Endothelial cell of umbilical vein (primary cell): ENCODE data around the gene LCT. TPM values are rescaled to one million over a fixed set of nuclear protein-coding genes. Genes with fewer than 3 reads are reported as not detected.

Source experiments
- BruUV-seq: library from RNA; stranded (reverse); fragments of 400-500 nt; replicated peaks from 2 replicates; lab custom pipeline; 2021; lab: Mats Ljungman, UMichigan
- CTCF ChIA-PET: fragments of 300-600, 350-600 bp; sonication (Branson Sonifier 250); formaldehyde crosslinking; loops from one replicate; lab custom pipeline; 2021; ENCODE audit warnings: antibody characterized with exemption, inconsistent platforms; lab: Charles Lee
- POLR2A ChIA-PET: fragments of 300-600, 350-600 bp; sonication (Branson Sonifier 250); formaldehyde crosslinking; loops from one replicate; lab custom pipeline; 2021; ENCODE audit warnings: antibody characterized with exemption, inconsistent platforms; lab: Charles Lee
- DNase-seq: peaks from one replicate; pipeline ENCODE4 v3.0.0-alpha.2; 2011; ENCODE audit warnings: low read depth, low spot score
- FAIRE-seq: peaks from 2 replicates; lab custom pipeline; 2011; peaks lifted over from hg19 to GRCh38; lab: Jason Lieb, UNC
- H2AFZ ChIP-seq: 2 replicates; pipeline ENCODE4 v1.6.0; 2012; ENCODE audit warnings: low read depth, low read length, control low read depth, inconsistent platforms
- H3K27ac ChIP-seq: 2 replicates; pipeline ENCODE4 v1.5.1; 2011; ENCODE audit warnings: low read depth, mild to moderate bottlenecking, control low read depth, low read length, moderate library complexity; ENCODE audit not compliant: insufficient read depth
- H3K27me3 ChIP-seq, 2 experiments: 2 replicates each; pipeline versions ENCODE4 v1.6.0 to v1.6.1; 2011; ENCODE audit warnings: low read length in 2 of 2, mixed read lengths in 1 of 2; ENCODE audit not compliant: control insufficient read depth in 2 of 2, insufficient read depth in 2 of 2
- H3K36me3 ChIP-seq, 2 experiments: 2 replicates in 1 of 2; 3 replicates in 1 of 2; pipeline ENCODE4 v1.5.1; 2011; ENCODE audit warnings: low read length in 2 of 2, mild to moderate bottlenecking in 1 of 2, moderate library complexity in 1 of 2; ENCODE audit not compliant: control insufficient read depth in 2 of 2, insufficient read depth in 2 of 2; ENCODE audit errors: extremely low read depth in 1 of 2
- H3K4me1 ChIP-seq: 3 replicates; pipeline ENCODE4 v1.5.1; 2011; ENCODE audit warnings: mild to moderate bottlenecking, low read length; ENCODE audit not compliant: control insufficient read depth, insufficient read depth; ENCODE audit errors: extremely low read depth
- H3K4me2 ChIP-seq: 2 replicates; pipeline ENCODE4 v1.6.1; 2011; ENCODE audit warnings: low read length, control low read depth, mixed read lengths; ENCODE audit not compliant: insufficient read depth
- H3K4me3 ChIP-seq, 3 experiments: fragments of 200-600 bp in 1 of 3; sonication (generic), shearing (Covaris generic) in 1 of 3; replicated peaks in 1 of 3; 2 replicates each; pipeline ENCODE4 v1.5.1; 2011 to 2016; ENCODE audit warnings: control low read depth in 3 of 3, low read length in 3 of 3, mild to moderate bottlenecking in 2 of 3, inconsistent platforms in 1 of 3, low read depth in 1 of 3, moderate library complexity in 1 of 3; ENCODE audit not compliant: insufficient read depth in 1 of 3
- H3K79me2 ChIP-seq: 2 replicates; pipeline ENCODE4 v1.6.0; 2012; ENCODE audit warnings: low read length, inconsistent platforms; ENCODE audit not compliant: control insufficient read depth, insufficient read depth
- H3K9ac ChIP-seq: replicated peaks from 2 replicates; pipeline ENCODE3; 2011; ENCODE audit warnings: low read length, control low read depth; ENCODE audit not compliant: insufficient read depth; ENCODE audit errors: extremely low read depth
- H3K9me1 ChIP-seq: replicated peaks from 3 replicates; pipeline ENCODE4 v1.6.0; 2011; ENCODE audit warnings: mild to moderate bottlenecking, low read length; ENCODE audit not compliant: control insufficient read depth, insufficient read depth; ENCODE audit errors: extremely low read depth
- H3K9me3 ChIP-seq: replicated peaks from 2 replicates; pipeline ENCODE4 v1.5.1; 2012; ENCODE audit warnings: low read length, inconsistent platforms; ENCODE audit not compliant: control insufficient read depth, insufficient read depth
- H4K20me1 ChIP-seq: replicated peaks from 2 replicates; pipeline ENCODE3; 2011; ENCODE audit warnings: mild to moderate bottlenecking, low read length; ENCODE audit not compliant: control insufficient read depth, insufficient read depth; ENCODE audit errors: extremely low read depth
- CTCF ChIP-seq, 2 donors: IDR thresholded peaks; 1 replicate in 1 of 2; 2 replicates in 1 of 2; pipeline ENCODE4 v1.5.1; 2011; ENCODE audit warnings: low read length in 2 of 2, mild to moderate bottlenecking in 2 of 2, moderate library complexity in 2 of 2, control low read depth in 1 of 2, inconsistent platforms in 1 of 2, low read depth in 1 of 2; ENCODE audit not compliant: insufficient read depth in 1 of 2; ENCODE audit errors: extremely low read depth in 1 of 2
- EZH2 ChIP-seq: IDR thresholded peaks from 2 replicates; pipeline ENCODE4 v1.6.1; 2012; ENCODE audit warnings: borderline replicate concordance, low read depth, mild to moderate bottlenecking, moderate library complexity, low read length, inconsistent platforms; ENCODE audit not compliant: severe bottlenecking
- FOS ChIP-seq: IDR thresholded peaks from 2 replicates; pipeline ENCODE4 v1.6.1; 2011; ENCODE audit warnings: mild to moderate bottlenecking, low read length, moderate library complexity, borderline replicate concordance; ENCODE audit not compliant: insufficient read depth
- GATA2 ChIP-seq: IDR thresholded peaks from 2 replicates; pipeline ENCODE4 v1.7.0; 2011; ENCODE audit warnings: low read depth, mild to moderate bottlenecking, moderate library complexity, mixed read lengths, low read length; ENCODE audit not compliant: insufficient read length, insufficient read depth
- JUN ChIP-seq: IDR thresholded peaks from 2 replicates; pipeline ENCODE4 v1.6.1; 2011; ENCODE audit warnings: borderline replicate concordance, low read depth; ENCODE audit not compliant: insufficient read length, insufficient read depth
- MAX ChIP-seq: IDR thresholded peaks from 2 replicates; pipeline ENCODE4 v1.6.1; 2011; ENCODE audit not compliant: insufficient read depth, insufficient read length
- MYC ChIP-seq: IDR thresholded peaks from one replicate; pipeline ENCODE4 v1.6.1; 2011; ENCODE audit warnings: mild to moderate bottlenecking, low read depth, low read length
- POLR2A ChIP-seq: IDR thresholded peaks from 2 replicates; pipeline ENCODE4 v1.6.1; 2012; ENCODE audit warnings: low read depth, mild to moderate bottlenecking, control low read depth, low read length
- POLR2AphosphoS5 ChIP-seq: IDR thresholded peaks from 2 replicates; pipeline ENCODE4 v1.6.1; 2012; ENCODE audit warnings: low read depth, mild to moderate bottlenecking, control low read depth, low read length, moderate library complexity; ENCODE audit not compliant: insufficient read depth
- dilution Hi-C: fragments of 300-500 bp; cut with MboI; formaldehyde crosslinking; loops from one replicate; pipeline ENCODE4 v1.15.0; 2019; ENCODE audit warnings: low sequenced_read_pairs; ENCODE audit not compliant: extremely low pct_ligation_motif_present
- intact Hi-C: fragments of 100-400 bp; cut with micrococcal nuclease; formaldehyde crosslinking; loops from one replicate; pipeline ENCODE4 v1.10.0; 2022
- polyA plus RNA-seq, 4 experiments: library from polyadenylated mRNA; depleted of rRNA in 3 of 4; stranded (reverse) in 3 of 4; unstranded in 1 of 4; fragments of >200 nt; gene quantifications; 2 replicates each; pipeline versions ENCODE4 v1.2.1 to v1.2.3, GENCODE V29; 2011 to 2012; ENCODE audit warnings: missing spikeins in 1 of 4
- total RNA-seq: library from RNA; stranded (reverse); gene quantifications from 2 replicates; pipeline ENCODE4 v1.2.3, GENCODE V29; 2021

Gene LCT
- total and polyA plus RNA-seq, 2 donors (not counting 3 experiments of a cell fraction or from before 2014, with no cell fraction given), result 0.07 TPM; not detected in 1

DNA sequence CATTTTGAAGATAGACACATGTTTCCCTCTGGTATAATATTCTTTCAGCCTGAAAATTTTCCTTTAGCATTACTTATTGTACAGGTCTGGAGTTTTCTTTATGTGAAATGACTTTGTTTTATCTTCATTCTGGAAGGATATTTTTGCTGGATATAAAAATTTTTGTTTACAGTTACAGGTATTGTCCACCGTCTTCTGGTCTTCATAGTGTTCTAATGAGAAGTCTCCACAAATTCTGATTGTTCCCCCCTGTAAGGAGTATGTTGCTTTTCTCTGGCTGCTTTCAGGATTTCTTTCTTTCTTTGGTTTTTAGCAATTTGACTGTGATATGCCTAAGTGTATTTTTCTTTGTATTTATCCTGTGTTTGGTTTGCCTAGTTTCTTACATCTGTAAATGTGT lies 80.3 kb downstream of the LCT start:
- Histone ChIP-seq H3K27me3 (no peaks in the 10 kb centered on the region), H3K4me1 (peaks cover 6% of the 10 kb centered on the region), H3K9me3 (peaks cover 4% of the 10 kb centered on the region), H3K9me1 (no peaks in the 10 kb centered on the region), H3K9ac (no peak overlapping the region), H3K4me3 (no peak overlapping the region), H2AFZ (no peak overlapping the region), H3K79me2 (peaks cover 17% of the 10 kb centered on the region), H3K4me2 (no peak overlapping the region), H3K36me3 (peaks cover 17 to 26% of the 10 kb centered on the region in 2 experiments), H4K20me1 (no peaks in the 10 kb centered on the region), H3K27ac (no peak overlapping the region)
- no peak for FAIRE-seq
- no peak for DNase-seq
- dilution Hi-C loops, result no loop called here
- TF ChIP-seq MYC, result no peak
- TF ChIP-seq EZH2, result no peak
- TF ChIP-seq CTCF (IDR thresholded peaks at IDR 0.05; ENCODE audit: extremely low read depth in 1 of 2, insufficient read depth in 1 of 2, low read depth in 1 of 2, low read length in 2 of 2), result no peak
- TF ChIP-seq POLR2A, result no peak
- no peak for TF ChIP-seq JUN
- TF ChIP-seq MAX, result no peak
- TF ChIP-seq FOS, result no peak
- TF ChIP-seq POLR2AphosphoS5, result no peak
- no peak for TF ChIP-seq GATA2
- BruUV-seq, result no TSS peak
- CTCF ChIA-PET, result interaction anchor here (1.5 kb wide), 1 partner anchor 11 kb away, joined by 6 read pairs; no protein-coding TSS in a partner anchor
- intact Hi-C loops, result no loop called here
- POLR2A ChIA-PET, result no interaction called here
